Uterus (tissue), 2 donors: Measurements from ENCODE around the gene GATA2.

Experiments
- POLR2A ChIP-seq, 2 donors: fragments of 450-650 bp; IDR thresholded peaks; one replicate each; pipeline ENCODE4 v1.6.1; 2016; ENCODE audit warnings: antibody characterized with exemption in 2 of 2, mild to moderate bottlenecking in 1 of 2, moderate library complexity in 1 of 2
- TF ChIP-seq, protein P1 (sequence below), 4 experiments: fragments of 200-600 bp in 2 of 4; fragments of 450-650 bp in 2 of 4; sonication (generic) in 2 of 4; IDR thresholded peaks; one replicate each; pipeline ENCODE4 v1.5.1; 2016 to 2019; ENCODE audit warnings: antibody characterized with exemption in 4 of 4, mild to moderate bottlenecking in 2 of 4, moderate library complexity in 1 of 4

DNA sequence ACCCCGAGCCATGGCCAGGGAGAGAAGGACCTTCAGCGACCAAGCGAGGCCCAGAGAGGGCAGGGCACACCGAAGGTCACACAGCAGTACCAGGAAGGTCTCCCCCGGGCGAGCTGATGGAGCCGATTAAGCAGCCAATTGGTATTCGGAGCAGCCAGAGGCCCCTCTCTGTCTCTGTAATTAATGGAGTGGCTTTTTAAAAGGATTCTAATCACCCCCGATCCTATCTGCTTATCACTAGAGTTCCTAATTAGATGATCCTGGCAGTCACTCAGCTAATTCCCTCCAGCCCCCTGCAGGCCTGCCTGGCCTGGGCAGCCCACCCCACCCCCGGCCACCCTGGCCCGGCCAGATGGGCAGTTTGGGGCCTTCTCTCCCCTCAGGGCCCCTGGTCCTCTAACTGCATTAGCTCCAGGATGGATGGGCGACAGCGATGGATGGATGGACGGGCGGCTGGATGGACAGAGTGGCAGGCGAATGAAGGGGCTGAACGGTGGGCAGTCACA is 24.7 kb downstream of the GATA2 start:
- TF ChIP-seq, protein P1, sequence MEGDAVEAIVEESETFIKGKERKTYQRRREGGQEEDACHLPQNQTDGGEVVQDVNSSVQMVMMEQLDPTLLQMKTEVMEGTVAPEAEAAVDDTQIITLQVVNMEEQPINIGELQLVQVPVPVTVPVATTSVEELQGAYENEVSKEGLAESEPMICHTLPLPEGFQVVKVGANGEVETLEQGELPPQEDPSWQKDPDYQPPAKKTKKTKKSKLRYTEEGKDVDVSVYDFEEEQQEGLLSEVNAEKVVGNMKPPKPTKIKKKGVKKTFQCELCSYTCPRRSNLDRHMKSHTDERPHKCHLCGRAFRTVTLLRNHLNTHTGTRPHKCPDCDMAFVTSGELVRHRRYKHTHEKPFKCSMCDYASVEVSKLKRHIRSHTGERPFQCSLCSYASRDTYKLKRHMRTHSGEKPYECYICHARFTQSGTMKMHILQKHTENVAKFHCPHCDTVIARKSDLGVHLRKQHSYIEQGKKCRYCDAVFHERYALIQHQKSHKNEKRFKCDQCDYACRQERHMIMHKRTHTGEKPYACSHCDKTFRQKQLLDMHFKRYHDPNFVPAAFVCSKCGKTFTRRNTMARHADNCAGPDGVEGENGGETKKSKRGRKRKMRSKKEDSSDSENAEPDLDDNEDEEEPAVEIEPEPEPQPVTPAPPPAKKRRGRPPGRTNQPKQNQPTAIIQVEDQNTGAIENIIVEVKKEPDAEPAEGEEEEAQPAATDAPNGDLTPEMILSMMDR (IDR thresholded peaks at IDR 0.05): no peak
- TF ChIP-seq POLR2A (IDR thresholded peaks at IDR 0.05): no peak
